Sigmoid colon (tissue), 4 donors: ENCODE measurements around the gene MYOZ2.

Experiments
- EP300 ChIP-seq, 4 donors: sonication (generic); formaldehyde crosslinking; IDR thresholded peaks; one replicate each; pipeline ENCODE4 v1.6.1; 2017; ENCODE audit warnings: antibody characterized with exemption in 4 of 4
- POLR2A ChIP-seq, 2 donors: fragments of 450-650 bp; IDR thresholded peaks; one replicate each; pipeline ENCODE4 v1.6.1; 2016; ENCODE audit warnings: antibody characterized with exemption in 2 of 2, mild to moderate bottlenecking in 2 of 2, moderate library complexity in 2 of 2
- POLR2AphosphoS5 ChIP-seq, 4 donors: sonication (generic); formaldehyde crosslinking; IDR thresholded peaks; one replicate each; pipeline ENCODE4 v1.6.1; 2017; ENCODE audit warnings: antibody characterized with exemption in 4 of 4
- TF ChIP-seq, protein P1 (sequence below), 4 experiments: fragments of 450-650 bp in 3 of 4; fragments of 200-600 bp in 1 of 4; IDR thresholded peaks; one replicate each; pipeline ENCODE4 v1.5.1; 2016 to 2019; ENCODE audit warnings: antibody characterized with exemption in 4 of 4, mild to moderate bottlenecking in 3 of 4, moderate library complexity in 2 of 4

DNA sequence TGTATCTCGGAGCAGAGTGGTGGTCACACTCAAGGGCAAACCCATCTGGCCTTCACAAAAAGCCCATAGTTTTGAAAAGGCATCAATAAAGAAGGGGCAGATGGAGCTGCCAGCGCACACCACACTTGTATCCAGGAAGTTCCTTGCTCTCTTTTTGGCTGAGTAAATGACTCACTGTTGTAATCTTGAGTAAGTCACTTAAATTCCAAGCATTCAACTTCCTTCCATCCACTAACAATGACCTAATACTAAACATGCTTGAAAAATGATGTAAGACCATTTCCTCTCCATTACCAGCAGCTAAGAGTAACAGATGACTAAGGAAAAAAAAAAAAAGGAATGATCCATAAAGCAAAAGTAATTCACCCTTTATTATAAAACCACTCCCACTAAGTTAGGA lies 32.4 kb upstream of the MYOZ2 start:
- TF ChIP-seq, protein P1, sequence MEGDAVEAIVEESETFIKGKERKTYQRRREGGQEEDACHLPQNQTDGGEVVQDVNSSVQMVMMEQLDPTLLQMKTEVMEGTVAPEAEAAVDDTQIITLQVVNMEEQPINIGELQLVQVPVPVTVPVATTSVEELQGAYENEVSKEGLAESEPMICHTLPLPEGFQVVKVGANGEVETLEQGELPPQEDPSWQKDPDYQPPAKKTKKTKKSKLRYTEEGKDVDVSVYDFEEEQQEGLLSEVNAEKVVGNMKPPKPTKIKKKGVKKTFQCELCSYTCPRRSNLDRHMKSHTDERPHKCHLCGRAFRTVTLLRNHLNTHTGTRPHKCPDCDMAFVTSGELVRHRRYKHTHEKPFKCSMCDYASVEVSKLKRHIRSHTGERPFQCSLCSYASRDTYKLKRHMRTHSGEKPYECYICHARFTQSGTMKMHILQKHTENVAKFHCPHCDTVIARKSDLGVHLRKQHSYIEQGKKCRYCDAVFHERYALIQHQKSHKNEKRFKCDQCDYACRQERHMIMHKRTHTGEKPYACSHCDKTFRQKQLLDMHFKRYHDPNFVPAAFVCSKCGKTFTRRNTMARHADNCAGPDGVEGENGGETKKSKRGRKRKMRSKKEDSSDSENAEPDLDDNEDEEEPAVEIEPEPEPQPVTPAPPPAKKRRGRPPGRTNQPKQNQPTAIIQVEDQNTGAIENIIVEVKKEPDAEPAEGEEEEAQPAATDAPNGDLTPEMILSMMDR (IDR thresholded peaks at IDR 0.05), result no peak
- no peak for TF ChIP-seq POLR2A (IDR thresholded peaks at IDR 0.05)
- peak in 1 of 4 donors; percentile 40 for TF ChIP-seq EP300 (IDR thresholded peaks at IDR 0.05)
- peak; percentile 38 to 80 (median 48) for TF ChIP-seq POLR2AphosphoS5 (IDR thresholded peaks at IDR 0.05)
